Osteoblast (primary cell): Measurements from ENCODE around the gene PLCL1. TPM values are rescaled to one million over a fixed set of nuclear protein-coding genes. Genes with fewer than 3 reads are reported as not detected.

Source experiments
- DNase-seq: peaks from one replicate; pipeline ENCODE4 v3.0.0; 2011; ENCODE audit warnings: low spot score, mixed read lengths; ENCODE audit not compliant: insufficient read length; ENCODE audit errors: missing footprints
- H2AFZ ChIP-seq: 2 replicates; pipeline ENCODE4 v1.6.0; 2011; ENCODE audit warnings: mild to moderate bottlenecking, low read length
- H3K27ac ChIP-seq: 2 replicates; pipeline ENCODE4 v1.5.1; 2011; ENCODE audit warnings: mild to moderate bottlenecking, low read depth, low read length, moderate library complexity
- H3K27me3 ChIP-seq: 2 replicates; pipeline ENCODE4 v1.6.0; 2012; ENCODE audit warnings: mild to moderate bottlenecking, control low read depth, inconsistent platforms, low read length, moderate library complexity; ENCODE audit not compliant: insufficient read depth
- H3K36me3 ChIP-seq: 2 replicates; pipeline ENCODE4 v1.5.1; 2011; ENCODE audit warnings: mild to moderate bottlenecking, low read length, control low read depth, moderate library complexity; ENCODE audit not compliant: insufficient read depth
- H3K4me1 ChIP-seq: 2 replicates; pipeline ENCODE4 v1.5.1; 2011; ENCODE audit warnings: mild to moderate bottlenecking, low read length, control low read depth, moderate library complexity; ENCODE audit not compliant: insufficient read depth
- H3K4me2 ChIP-seq: 2 replicates; pipeline ENCODE4 v1.6.0; 2011; ENCODE audit warnings: mild to moderate bottlenecking, low read length; ENCODE audit not compliant: insufficient read depth
- H3K4me3 ChIP-seq: fragments of 200-600 bp; sonication (generic); 3 replicates; pipeline ENCODE4 v1.5.1; 2012; ENCODE audit warnings: mild to moderate bottlenecking, low read length, inconsistent platforms; ENCODE audit not compliant: insufficient read depth
- H3K79me2 ChIP-seq: 2 replicates; pipeline ENCODE4 v1.6.0; 2012; ENCODE audit warnings: mild to moderate bottlenecking, low read length, control low read depth, inconsistent platforms; ENCODE audit not compliant: insufficient read depth
- H3K9me3 ChIP-seq: 2 replicates; pipeline ENCODE4 v1.5.1; 2011; ENCODE audit warnings: low read depth, low read length, control low read depth
- H4K20me1 ChIP-seq: 2 replicates; pipeline ENCODE4 v1.6.0; 2012; ENCODE audit warnings: mild to moderate bottlenecking, low read length, control low read depth; ENCODE audit not compliant: insufficient read depth
- CTCF ChIP-seq: IDR thresholded peaks from 2 replicates; pipeline ENCODE4 v1.5.1; 2011; ENCODE audit warnings: mild to moderate bottlenecking, low read depth, low read length, moderate library complexity; ENCODE audit errors: extremely low read depth
- total RNA-seq: library from RNA; depleted of rRNA; stranded (reverse); fragments of >200 nt; gene quantifications from 2 replicates; pipeline ENCODE4 v1.2.3, GENCODE V29; 2012

PLCL1 gene
- total RNA-seq, 1 donor, result 4.0 TPM

- peaks cover 16% of the 10 kb centered on the region for H3K4me1 ChIP-seq
- H3K4me2 ChIP-seq, result peak overlapping the region; percentile 19
- no peak for TF ChIP-seq CTCF
Observed at GRCh38 chr2:197972061-197972460, 167.7 kb downstream of the PLCL1 start.

GRCh38 chr2:197972587-197972986, 168.2 kb downstream of the PLCL1 start:
- no peak overlapping the region for H3K27ac ChIP-seq
- TF ChIP-seq CTCF, result no peak
- no peaks in the 10 kb centered on the region for H3K36me3 ChIP-seq
- no peaks in the 10 kb centered on the region for H3K9me3 ChIP-seq
- peaks cover 16% of the 10 kb centered on the region for H3K4me1 ChIP-seq
- DNase-seq, result no peak
- no peaks in the 10 kb centered on the region for H3K79me2 ChIP-seq
- no peaks in the 10 kb centered on the region for H3K27me3 ChIP-seq
- no peak overlapping the region for H2AFZ ChIP-seq
- H4K20me1 ChIP-seq, result no peaks in the 10 kb centered on the region
- H3K4me2 ChIP-seq, result no peak overlapping the region
- no peak overlapping the region for H3K4me3 ChIP-seq

More at GRCh38 chr2:197972061-197972460, 167.7 kb downstream of the PLCL1 start:
- no peak overlapping the region for H2AFZ ChIP-seq
- H3K9me3 ChIP-seq, result no peaks in the 10 kb centered on the region
- H3K27me3 ChIP-seq, result no peaks in the 10 kb centered on the region
- H3K79me2 ChIP-seq, result no peaks in the 10 kb centered on the region
- H4K20me1 ChIP-seq, result no peaks in the 10 kb centered on the region
- H3K4me3 ChIP-seq, result no peak overlapping the region
- H3K36me3 ChIP-seq, result no peaks in the 10 kb centered on the region
- no peak overlapping the region for H3K27ac ChIP-seq
- DNase-seq, result peak; percentile 87

- Histone ChIP-seq H3K27me3 (no peaks in the 10 kb centered on the region), H2AFZ (no peak overlapping the region), H3K27ac (no peak overlapping the region), H3K79me2 (no peaks in the 10 kb centered on the region), H3K36me3 (no peaks in the 10 kb centered on the region), H3K4me3 (no peak overlapping the region), H3K4me2 (no peak overlapping the region), H3K4me1 (peaks cover 16% of the 10 kb centered on the region), H4K20me1 (no peaks in the 10 kb centered on the region), H3K9me3 (no peaks in the 10 kb centered on the region)
- DNase-seq, result no peak
- TF ChIP-seq CTCF, result no peak
Observed at GRCh38 chr2:197973772-197974171, 169.4 kb downstream of the PLCL1 start.

- Histone ChIP-seq H2AFZ (no peak overlapping the region), H3K4me1 (peaks cover 5% of the 10 kb centered on the region), H3K4me3 (no peak overlapping the region), H3K27me3 (no peaks in the 10 kb centered on the region), H3K36me3 (no peaks in the 10 kb centered on the region), H3K27ac (no peak overlapping the region), H4K20me1 (no peaks in the 10 kb centered on the region), H3K9me3 (no peaks in the 10 kb centered on the region), H3K4me2 (no peak overlapping the region), H3K79me2 (no peaks in the 10 kb centered on the region)
- DNase-seq, result peak; percentile 80
- no peak for TF ChIP-seq CTCF
Observed at GRCh38 chr2:197975931-197976519, 171.6 kb downstream of the PLCL1 start.
